HPDE6-E6E7 (cell line): Measurements from ENCODE around the gene MAP3K14.
"Not testable (repeated sequence)": the region's sequence is repeated elsewhere in the genome, so short reads cannot be mapped to it uniquely, and the experiment has no call there.

Experiments used
- DNase-seq: peaks from one replicate; pipeline ENCODE4 v3.0.0; 2011; ENCODE audit warnings: missing footprints; ENCODE audit errors: extremely low spot score

The MAP3K14 gene

GRCh38 chr17:45258981-45259380 lies 57.8 kb downstream of the MAP3K14 start:
- no peak for DNase-seq

GRCh38 chr17:45257115-45257514 lies 59.7 kb downstream of the MAP3K14 start:
- no peak for DNase-seq

- DNase-seq = no peak
Observed at GRCh38 chr17:45256114-45256966, 60.5 kb downstream of the MAP3K14 start.

DNA sequence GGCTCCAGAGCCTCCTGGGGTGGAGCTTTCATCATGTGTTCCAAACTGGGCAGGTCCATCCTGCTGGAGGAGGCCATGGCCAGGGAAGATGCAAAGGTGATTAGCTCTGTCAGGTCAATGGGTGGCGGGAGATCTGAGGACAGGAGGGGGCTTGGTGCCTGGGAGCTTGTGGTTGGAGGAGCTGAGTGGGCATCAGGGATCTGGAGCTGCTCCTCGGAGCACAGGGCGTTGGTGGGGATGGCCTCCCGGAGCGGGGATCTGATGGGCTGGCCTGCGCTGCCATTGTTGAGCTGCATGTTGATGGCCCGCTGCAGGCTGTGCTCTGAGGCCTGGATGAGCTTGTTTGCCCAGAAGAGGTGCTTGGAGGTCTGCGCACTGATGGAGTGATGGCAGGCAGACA lies 61.5 kb downstream of the MAP3K14 start:
- no peak for DNase-seq

DNA sequence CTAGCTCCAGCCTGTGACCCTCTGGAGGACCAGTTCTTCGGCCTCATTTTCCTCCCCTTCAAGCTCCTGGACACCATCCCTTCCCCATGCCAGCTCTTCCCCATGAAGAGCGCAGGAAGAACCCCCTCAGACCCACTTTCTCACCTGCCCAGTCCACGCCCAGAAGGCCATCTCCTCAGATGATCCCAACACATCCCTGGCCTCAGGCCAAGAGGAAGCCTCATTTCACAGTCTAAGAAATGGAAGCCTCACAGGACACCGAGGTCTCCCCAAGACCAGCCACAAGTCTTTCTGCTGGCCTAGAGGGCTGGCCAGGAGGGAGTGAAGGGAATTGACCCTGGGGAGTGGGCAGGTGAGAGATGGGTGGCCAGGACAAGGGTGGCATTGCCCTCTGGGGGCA lies 62.9 kb downstream of the MAP3K14 start:
- DNase-seq = no peak

GRCh38 chr17:45253237-45253636 lies 63.6 kb downstream of the MAP3K14 start:
- not testable (repeated sequence) for DNase-seq

- DNase-seq = no peak
Observed at GRCh38 chr17:45251931-45252330, 64.9 kb downstream of the MAP3K14 start.

DNA sequence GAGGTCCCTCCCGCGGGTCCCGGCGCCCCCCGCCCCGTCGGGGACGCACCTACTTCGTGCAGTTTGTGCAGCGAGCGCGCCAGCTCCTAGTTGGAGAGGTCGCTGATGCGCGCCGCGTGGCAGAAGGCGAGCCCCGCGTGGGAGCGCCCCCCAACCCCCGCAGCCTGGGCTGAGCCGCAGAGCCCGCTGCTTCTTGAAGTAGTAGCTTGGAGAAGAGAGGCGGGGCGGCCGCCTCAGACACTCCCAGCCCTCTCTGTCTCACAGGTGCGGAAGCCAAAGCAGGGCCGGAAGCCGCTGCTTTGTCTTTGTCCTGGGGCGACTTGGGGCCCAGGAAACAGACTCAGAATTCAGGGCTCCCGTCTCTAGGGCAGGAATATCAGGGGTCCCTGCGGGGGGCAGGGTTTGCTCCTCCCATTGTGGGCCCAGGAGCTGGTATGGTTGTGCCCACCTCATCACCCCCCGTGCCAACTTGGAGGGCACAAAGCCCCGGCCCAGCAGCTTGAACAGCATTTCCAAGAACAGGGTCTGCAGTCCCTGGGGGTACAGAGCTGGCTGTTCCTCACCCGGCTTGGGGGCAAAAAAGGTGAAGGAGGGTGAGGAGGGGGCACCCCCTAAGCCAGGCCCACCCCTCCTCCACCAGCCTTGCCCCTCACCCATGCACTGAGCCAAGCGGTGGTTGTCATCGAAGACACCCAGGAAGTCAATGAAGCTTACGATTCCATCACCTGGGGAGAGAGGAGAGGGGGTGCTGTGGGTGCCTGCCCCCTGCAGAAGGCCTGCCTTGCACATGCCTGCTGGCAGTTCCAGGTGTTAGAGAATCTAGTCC lies 68.5 kb downstream of the MAP3K14 start:
- DNase-seq = peak; percentile 96

GRCh38 chr17:45247429-45248131 lies 69.2 kb downstream of the MAP3K14 start:
- DNase-seq = peak; percentile 99

GRCh38 chr17:45246861-45247428 lies 69.9 kb downstream of the MAP3K14 start:
- no peak for DNase-seq

- DNase-seq = no peak
Observed at GRCh38 chr17:45246338-45246737, 70.5 kb downstream of the MAP3K14 start.

DNA sequence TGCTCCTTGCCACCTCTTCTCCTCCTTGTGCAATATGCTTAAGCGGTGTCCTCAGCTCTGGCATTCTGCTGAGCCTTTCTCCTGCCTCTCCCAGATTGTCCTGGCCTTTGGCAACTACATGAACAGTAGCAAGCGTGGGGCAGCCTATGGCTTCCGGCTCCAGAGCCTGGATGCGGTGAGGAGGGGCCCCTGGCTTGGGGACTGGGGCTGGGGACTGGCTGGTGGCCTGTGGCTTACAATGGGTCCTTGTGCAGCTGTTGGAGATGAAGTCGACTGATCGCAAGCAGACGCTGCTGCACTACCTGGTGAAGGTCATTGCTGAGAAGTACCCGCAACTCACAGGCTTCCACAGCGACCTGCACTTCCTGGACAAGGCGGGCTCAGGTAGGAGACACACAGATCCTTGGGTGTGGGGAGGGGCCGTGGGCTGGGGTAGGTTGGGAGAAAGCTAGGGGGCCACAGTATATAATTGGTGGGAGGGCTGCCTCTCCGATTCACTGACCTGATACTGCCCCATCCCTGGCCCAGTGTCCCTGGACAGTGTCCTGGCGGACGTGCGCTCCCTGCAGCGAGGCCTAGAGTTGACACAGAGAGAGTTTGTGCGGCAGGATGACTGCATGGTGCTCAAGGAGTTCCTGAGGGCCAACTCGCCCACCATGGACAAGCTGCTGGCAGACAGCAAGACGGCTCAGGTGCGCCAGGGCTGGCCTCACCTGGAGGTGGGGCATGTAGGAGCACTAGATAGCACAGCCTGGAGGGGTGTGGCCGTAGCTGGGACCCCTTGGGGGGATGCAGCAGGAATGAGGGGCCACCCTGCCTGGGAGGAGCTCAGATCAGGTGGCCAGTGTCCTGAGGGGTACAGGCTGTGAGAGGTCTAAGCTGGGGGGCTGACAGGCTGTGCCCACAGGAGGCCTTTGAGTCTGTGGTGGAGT lies 71.8 kb downstream of the MAP3K14 start:
- no peak for DNase-seq

DNA sequence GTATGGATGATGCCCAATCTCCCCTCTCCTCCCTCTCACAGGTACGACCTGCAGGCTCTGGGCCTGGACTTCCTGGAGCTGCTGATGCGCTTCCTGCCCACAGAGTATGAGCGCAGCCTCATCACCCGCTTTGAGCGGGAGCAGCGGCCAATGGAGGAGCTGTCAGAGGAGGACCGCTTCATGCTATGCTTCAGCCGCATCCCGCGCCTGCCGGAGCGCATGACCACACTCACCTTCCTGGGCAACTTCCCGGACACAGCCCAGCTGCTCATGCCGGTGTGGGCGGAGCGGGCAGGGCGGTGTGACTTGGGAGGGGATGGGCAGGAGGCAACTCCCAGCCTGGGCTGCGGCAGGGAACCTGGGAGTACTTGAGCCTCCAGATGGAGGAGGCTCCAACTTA lies 73.1 kb downstream of the MAP3K14 start:
- DNase-seq = no peak

GRCh38 chr17:45242029-45242414 lies 74.8 kb downstream of the MAP3K14 start:
- no peak for DNase-seq

GRCh38 chr17:45241328-45242028 lies 75.3 kb downstream of the MAP3K14 start:
- no peak for DNase-seq

- no peak for DNase-seq
Observed at GRCh38 chr17:45240905-45241327, 75.9 kb downstream of the MAP3K14 start.

GRCh38 chr17:45238155-45238774 lies 78.6 kb downstream of the MAP3K14 start:
- no peak for DNase-seq

DNA sequence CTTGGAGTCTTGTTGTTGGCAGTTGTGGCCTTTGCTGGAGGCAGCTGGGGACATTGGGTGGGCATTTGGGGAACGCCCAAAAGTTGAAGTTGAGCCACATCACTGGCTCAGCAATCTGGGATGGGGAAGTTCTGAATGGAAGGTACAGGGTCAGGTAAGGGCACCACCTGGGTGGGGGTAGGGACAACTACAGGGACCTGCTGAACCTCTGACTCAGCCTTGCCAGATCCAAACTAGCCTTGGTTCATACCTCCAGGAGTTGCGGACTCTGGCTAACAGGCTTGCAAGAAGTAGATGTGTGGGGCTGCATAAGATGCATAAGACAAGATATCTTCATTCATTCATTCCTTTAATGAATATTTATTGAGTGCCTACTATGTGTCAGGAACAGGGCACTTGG lies 79.1 kb downstream of the MAP3K14 start:
- DNase-seq = no peak

- DNase-seq = no peak
Observed at GRCh38 chr17:45236282-45236606, 80.6 kb downstream of the MAP3K14 start.
